HepG2 (cell line): ENCODE measurements around the gene TBXAS1. TPM values are rescaled to one million over a fixed set of nuclear protein-coding genes. Genes with fewer than 3 reads are reported as not detected.

Experiments
- ARID2 ChIP-seq: sonication (generic); formaldehyde crosslinking; IDR thresholded peaks from 2 replicates; pipeline ENCODE4 v1.8.1; 2022; ENCODE audit warnings: mild to moderate bottlenecking, missing genetic modification reagents, borderline replicate concordance
- BCL6 ChIP-seq: IDR thresholded peaks from 2 replicates; pipeline ENCODE4 v1.6.1; 2016; ENCODE audit warnings: missing genetic modification reagents, missing compliant biosample characterization
- BRD4 ChIP-seq: sonication (generic); formaldehyde crosslinking; IDR thresholded peaks from 2 replicates; pipeline ENCODE4 v1.4.0; 2020; ENCODE audit warnings: missing genetic modification reagents
- CBX2 ChIP-seq, 2 experiments: fragments of 200-600 bp in 1 of 2; sonication (generic); formaldehyde crosslinking in 1 of 2; IDR thresholded peaks; 2 replicates each; pipeline versions ENCODE4 v1.7.0 to v1.8.1; 2018 to 2022; ENCODE audit warnings: low read depth in 2 of 2, low read length in 1 of 2, mild to moderate bottlenecking in 1 of 2, missing genetic modification reagents in 1 of 2
- ELF3 ChIP-seq: IDR thresholded peaks from 2 replicates; pipeline ENCODE4 v1.6.1; 2016; ENCODE audit warnings: missing genetic modification reagents, missing compliant biosample characterization
- FOXA1 ChIP-seq, 2 experiments: fragments of 450-650 bp in 1 of 2; sonication (generic) in 1 of 2; formaldehyde crosslinking in 1 of 2; IDR thresholded peaks; 2 replicates each; pipeline versions ENCODE4 v1.4.0 to v1.6.1; 2016 to 2020; ENCODE audit warnings: missing genetic modification reagents in 1 of 2
- JUN ChIP-seq: sonication (generic); formaldehyde crosslinking; IDR thresholded peaks from 2 replicates; pipeline ENCODE4 v1.4.0; 2020; ENCODE audit warnings: mild to moderate bottlenecking, missing genetic modification reagents
- KAT2B ChIP-seq: fragments of 150-350 bp; IDR thresholded peaks from 2 replicates; pipeline ENCODE4 v1.6.1; 2014; ENCODE audit warnings: low read depth, low read length, borderline replicate concordance
- NR2F1 ChIP-seq, 2 experiments: fragments of 450-650 bp in 1 of 2; formaldehyde crosslinking in 1 of 2; IDR thresholded peaks; 2 replicates each; pipeline versions ENCODE4 v1.5.0 to v1.6.1; 2016 to 2020; ENCODE audit warnings: mild to moderate bottlenecking in 1 of 2, missing compliant biosample characterization in 1 of 2, missing genetic modification reagents in 1 of 2, moderate library complexity in 1 of 2
- NR2F6 ChIP-seq, 2 experiments: IDR thresholded peaks; 2 replicates each; pipeline ENCODE4 v1.6.1; 2016; ENCODE audit warnings: antibody characterized with exemption in 1 of 2, mild to moderate bottlenecking in 1 of 2
- PAF1 ChIP-seq: IDR thresholded peaks from 2 replicates; pipeline ENCODE4 v1.6.1; 2016; ENCODE audit warnings: missing genetic modification reagents, missing compliant biosample characterization
- RARA ChIP-seq: IDR thresholded peaks from 2 replicates; pipeline ENCODE4 v1.6.1; 2016; ENCODE audit warnings: missing genetic modification reagents, missing compliant biosample characterization
- RXRA ChIP-seq: sonication (generic); formaldehyde crosslinking; IDR thresholded peaks from 2 replicates; pipeline ENCODE4 v1.5.1; 2020; ENCODE audit warnings: missing genetic modification reagents
- SOX13 ChIP-seq, 3 experiments: fragments of 450-650 bp in 1 of 3; sonication (generic) in 1 of 3; formaldehyde crosslinking in 1 of 3; IDR thresholded peaks in 2 of 3; conservative IDR thresholded peaks in 1 of 3; 2 replicates each; pipeline versions ENCODE4 v1.5.0 to v1.6.1; 2016 to 2020; ENCODE audit warnings: antibody characterized with exemption in 1 of 3, mild to moderate bottlenecking in 1 of 3, missing compliant biosample characterization in 1 of 3, missing genetic modification reagents in 1 of 3, moderate library complexity in 1 of 3
- TEF ChIP-seq: sonication (generic); formaldehyde crosslinking; IDR thresholded peaks from 2 replicates; pipeline ENCODE4 v1.5.0; 2020; ENCODE audit warnings: missing genetic modification reagents
- THAP9 ChIP-seq: sonication (generic); formaldehyde crosslinking; IDR thresholded peaks from 2 replicates; pipeline ENCODE4; 2020; ENCODE audit warnings: missing genetic modification reagents, mild to moderate bottlenecking, borderline replicate concordance
- ZMAT3 ChIP-seq: sonication (generic); formaldehyde crosslinking; conservative IDR thresholded peaks from 2 replicates; pipeline ENCODE4 v1.7.0; 2021; ENCODE audit warnings: missing genetic modification reagents
- ZNF180 ChIP-seq: sonication (generic); formaldehyde crosslinking; IDR thresholded peaks from 2 replicates; pipeline ENCODE4 v1.4.0; 2020; ENCODE audit warnings: low read depth, missing genetic modification reagents, borderline replicate concordance
- ZNF335 ChIP-seq: sonication (generic); formaldehyde crosslinking; IDR thresholded peaks from 2 replicates; pipeline ENCODE4 v1.4.0; 2020; ENCODE audit warnings: missing genetic modification reagents
- ZNF570 ChIP-seq: sonication (generic); formaldehyde crosslinking; IDR thresholded peaks from 2 replicates; pipeline ENCODE4 v1.4.0; 2020; ENCODE audit warnings: mild to moderate bottlenecking, missing genetic modification reagents, borderline replicate concordance
- polyA plus RNA-seq, 8 experiments: library from polyadenylated mRNA; depleted of rRNA in 3 of 8; stranded (reverse) in 7 of 8; unstranded in 1 of 8; fragments of >200 nt; fragmentation: Illumina TruSeq in 4 of 8; extraction: Trizol in 4 of 8; gene quantifications; 2 replicates each; pipeline versions ENCODE4 v1.2.1 to v1.2.3, GENCODE V29; 2011 to 2016; ENCODE audit warnings: low read depth in 4 of 8, missing spikeins in 1 of 8, mixed read lengths in 1 of 8; ENCODE audit not compliant: insufficient read depth in 1 of 8
- total RNA-seq, 5 experiments: library from RNA; depleted of rRNA; stranded (reverse); fragments of >200 nt; fragmentation: Illumina TruSeq; extraction: Trizol; gene quantifications; 2 replicates each; pipeline ENCODE4 v1.2.3, GENCODE V29; 2016; ENCODE audit warnings: low read depth in 1 of 5

Gene TBXAS1
- total and polyA plus RNA-seq, 2 of the 13 experiments (the other 11 are each of a cell fraction or from before 2014, with no cell fraction given) = 4.0 to 4.9 TPM

GRCh38 chr7:139991269-139991666 is 162.2 kb downstream of the TBXAS1 start (continued):
- TF ChIP-seq TEF = no peak
- TF ChIP-seq KAT2B = peak; percentile 3; the same call in 1 of the 2 replicates
- TF ChIP-seq RARA (CRISPR knock-in tag) = peak; percentile 83
- peak; percentile 59 for TF ChIP-seq BCL6 (CRISPR knock-in tag)
- TF ChIP-seq ZMAT3 (CRISPR knock-in tag) = no peak
- TF ChIP-seq ARID2 (CRISPR knock-in tag) = no peak
- peak; percentile 62; the same call in 1 of the 2 replicates for TF ChIP-seq RXRA
- TF ChIP-seq ZNF180 = no peak
- 0 out of 2 replicates have a peak, but pooled peaks have one; percentile 14 for TF ChIP-seq ELF3 (CRISPR knock-in tag)
- TF ChIP-seq THAP9 (CRISPR knock-in tag) = peak; percentile 44; the same call in 1 of the 2 replicates
- no peak for TF ChIP-seq BRD4 (CRISPR knock-in tag)
- TF ChIP-seq FOXA1 (IDR thresholded peaks at IDR 0.05) = no peak
- peak; percentile 78 for TF ChIP-seq FOXA1 (CRISPR knock-in tag; IDR thresholded peaks at IDR 0.05)
- no peak for TF ChIP-seq CBX2 (IDR thresholded peaks at IDR 0.05; ENCODE audit: low read depth, low read length)
- no peak for TF ChIP-seq CBX2 (CRISPR knock-in tag; IDR thresholded peaks at IDR 0.05; ENCODE audit: low read depth)
- TF ChIP-seq NR2F6 (IDR thresholded peaks at IDR 0.05) = no peak
- TF ChIP-seq NR2F6 (CRISPR knock-in tag; IDR thresholded peaks at IDR 0.05) = peak; percentile 64
- no peak for TF ChIP-seq PAF1 (CRISPR knock-in tag)
- peak; percentile 62; the same call in 1 of the 2 replicates for TF ChIP-seq JUN (CRISPR knock-in tag)
- no peak for TF ChIP-seq ZNF335 (CRISPR knock-in tag)
- peak; percentile 10 to 18; a peak in 1 of 4 replicates for TF ChIP-seq NR2F1 (CRISPR knock-in tag; IDR thresholded peaks at IDR 0.05)
- no peak for TF ChIP-seq SOX13 (IDR thresholded peaks at IDR 0.05)
- TF ChIP-seq SOX13 (CRISPR knock-in tag; conservative IDR thresholded peaks at IDR 0.05 in 1 of 2, IDR thresholded peaks at IDR 0.05 in 1 of 2) = peak in 1 of 2 experiments; percentile 76; a peak in 2 of 4 replicates
- TF ChIP-seq ZNF570 (CRISPR knock-in tag) = no peak
